ENCODE measurements around the gene SMOC2.

- TF ChIP-seq EZH2 (IDR thresholded peaks at IDR 0.05): no peak
- no peak for TF ChIP-seq POLR2AphosphoS5 (IDR thresholded peaks at IDR 0.05; ENCODE audit: borderline replicate concordance, low read depth, low read length)
Observed at GRCh38 chr6:168675375-168675774, 234.4 kb downstream of the SMOC2 start.
